Left lung (tissue), 10 donors: Measurements from ENCODE around the gene INF2. TPM values are rescaled to one million over a fixed set of nuclear protein-coding genes. Genes with fewer than 3 reads are reported as not detected.

Experiments
- ATAC-seq: fragments of 200-7000 bp; cut with Tn5 transposase; one replicate; pipeline ENCODE4 v1.9.1; 2020; ENCODE audit warnings: moderate library complexity
- DNase-seq, 4 donors: peaks; one replicate each; pipeline ENCODE4 v3.0.0-alpha.2; 2013 to 2020
- H3K27ac ChIP-seq, 2 donors: fragments of 200-600 bp; sonication (generic) in 1 of 2; one replicate each; pipeline versions ENCODE4 v1.5.0 to v1.8.0; 2020 to 2021
- H3K27me3 ChIP-seq, 2 donors: fragments of 200-600 bp; sonication (generic) in 1 of 2; one replicate each; pipeline versions ENCODE4 v1.5.0 to v1.8.0; 2020 to 2021
- H3K36me3 ChIP-seq, 2 donors: fragments of 200-600 bp; sonication (generic) in 1 of 2; one replicate each; pipeline versions ENCODE4 v1.5.0 to v1.8.0; 2020 to 2021
- H3K4me1 ChIP-seq, 2 donors: fragments of 200-600 bp; one replicate each; pipeline ENCODE4 v1.8.0; 2021
- H3K4me3 ChIP-seq, 2 donors: fragments of 200-600 bp; sonication (generic) in 1 of 2; one replicate each; pipeline versions ENCODE4 v1.5.0 to v1.8.0; 2020 to 2021; ENCODE audit warnings: mild to moderate bottlenecking in 1 of 2
- H3K9me3 ChIP-seq, 2 donors: fragments of 200-600 bp; sonication (generic) in 1 of 2; one replicate each; pipeline versions ENCODE4 v1.5.0 to v1.8.0; 2020 to 2021
- CTCF ChIP-seq, 2 donors: fragments of 200-600 bp; sonication (generic) in 1 of 2; IDR thresholded peaks; one replicate each; pipeline versions ENCODE4 v1.5.0 to v1.8.0; 2021; ENCODE audit warnings: antibody characterized with exemption in 2 of 2
- intact Hi-C, 2 donors: fragments of 100-400 bp; cut with DNase I; formaldehyde crosslinking; loops; one replicate each; pipeline versions ENCODE4 v1.11.2 to v1.14.2; 2022
- polyA plus RNA-seq, 6 donors: library from polyadenylated mRNA; unstranded; fragments of 120-200 nt; gene quantifications; one replicate each; pipeline ENCODE4 v1.2.1, GENCODE V29; 2013; ENCODE audit not compliant: insufficient read length in 6 of 6
- total RNA-seq, 2 donors: library from RNA; stranded (reverse); fragmentation: NEBNext Ultra II Directional; extraction: Animal tissue kit (Norgen Biotek cat#: 25700); gene quantifications; one replicate each; pipeline ENCODE4 v1.2.1, GENCODE V29; 2021
- donor health status: DM: no; HTN: yes; CAD: no.
- donor health status: DM: no; HTN: no; CAD: no.

The INF2 gene
- total and polyA plus RNA-seq, 8 donors, result 43.5 to 120 (median 57.0) TPM

- Histone ChIP-seq H3K4me1 (peaks cover 44 to 96% of the 10 kb centered on the region in 2 donors), H3K4me3 (no peak overlapping the region), H3K9me3 (no peaks in the 10 kb centered on the region), H3K27ac (peak overlapping the region in 1 of 2 donors; percentile 58), H3K27me3 (peaks cover 0 to 12% of the 10 kb centered on the region in 2 donors), H3K36me3 (peaks cover 0 to 32% of the 10 kb centered on the region in 2 donors)
- intact Hi-C loops, result no loop called here
- ATAC-seq (no peak), DNase-seq (peak in 1 of 4 donors; percentile 65)
- TF ChIP-seq CTCF (IDR thresholded peaks at IDR 0.05), result no peak
Observed at GRCh38 chr14:104694475-104694950, 5.1 kb downstream of the INF2 start.

GRCh38 chr14:104694991-104695659, 5.7 kb downstream of the INF2 start:
- intact Hi-C loops, result no loop called here
- H3K9me3 ChIP-seq, result no peaks in the 10 kb centered on the region
- no peak for ATAC-seq
- H3K27me3 ChIP-seq, result peaks cover 0 to 6% of the 10 kb centered on the region in 2 donors
- DNase-seq, result no peak
- peaks cover 0 to 32% of the 10 kb centered on the region in 2 donors for H3K36me3 ChIP-seq
- H3K27ac ChIP-seq, result peak overlapping the region in 1 of 2 donors; percentile 58
- no peak overlapping the region for H3K4me3 ChIP-seq
- H3K4me1 ChIP-seq, result peaks cover 44 to 91% of the 10 kb centered on the region in 2 donors
- TF ChIP-seq CTCF (IDR thresholded peaks at IDR 0.05), result no peak

DNA sequence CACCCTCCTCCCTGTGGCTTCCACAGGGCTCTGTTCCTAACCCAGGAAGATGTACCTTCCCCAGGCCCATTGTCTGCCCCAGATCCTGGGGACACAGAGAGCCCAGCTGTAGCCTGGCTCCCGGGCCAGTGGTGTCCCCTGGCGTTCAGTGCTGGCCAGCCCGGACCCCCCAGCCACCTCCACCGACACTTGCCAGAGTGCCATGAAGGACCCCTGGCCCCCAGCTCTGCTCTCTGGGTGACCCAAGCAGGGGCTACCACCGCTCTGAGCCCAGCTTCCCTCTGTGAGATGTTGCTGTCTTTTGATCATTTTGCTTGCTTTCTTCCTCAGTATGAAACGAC, 6.2 kb downstream of the INF2 start:
- Histone ChIP-seq H3K27ac (peak overlapping the region in 1 of 2 donors; percentile 58), H3K36me3 (peaks cover 0 to 32% of the 10 kb centered on the region in 2 donors), H3K9me3 (no peaks in the 10 kb centered on the region), H3K27me3 (peaks cover 0 to under 1% of the 10 kb centered on the region in 2 donors), H3K4me1 (peaks cover 41 to 86% of the 10 kb centered on the region in 2 donors), H3K4me3 (no peak overlapping the region)
- DNase-seq, result no peak
- TF ChIP-seq CTCF (IDR thresholded peaks at IDR 0.05), result no peak
- intact Hi-C loops, result no loop called here
- no peak for ATAC-seq

DNA sequence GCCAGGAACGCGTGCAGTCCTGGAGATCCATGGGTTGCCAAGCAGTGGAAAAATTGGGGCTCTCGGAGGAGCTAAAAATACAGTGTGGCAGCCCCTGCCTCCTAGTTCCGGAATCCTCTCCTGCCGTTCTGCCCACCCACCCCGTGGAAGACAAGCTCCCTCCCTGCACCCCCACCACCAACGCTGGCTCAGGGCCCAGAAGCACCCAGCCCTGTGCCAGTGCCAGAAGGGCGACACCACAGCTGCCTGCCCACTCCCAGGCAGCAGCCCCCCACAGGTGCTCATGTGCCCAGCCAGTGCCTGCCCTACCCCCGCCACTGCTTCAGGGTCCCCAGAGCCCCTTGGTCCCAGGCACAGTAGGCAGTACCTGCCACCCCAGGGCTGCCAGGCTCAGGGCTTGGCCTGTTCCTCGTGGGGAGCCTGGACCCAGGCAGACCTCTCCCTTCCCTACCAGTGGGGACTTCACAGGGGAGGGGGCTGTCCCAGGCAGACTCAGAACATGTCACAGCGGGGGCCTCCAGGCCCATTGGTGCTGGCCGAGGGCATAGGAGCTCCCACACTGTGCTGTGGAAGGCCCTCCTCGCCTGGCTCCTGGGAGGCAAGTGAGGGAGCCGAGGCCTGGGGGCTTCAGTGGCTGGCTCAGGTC, 7.4 kb downstream of the INF2 start:
- peak overlapping the region in 1 of 2 donors; percentile 41 for H3K27ac ChIP-seq
- intact Hi-C loops, result no loop called here

More for the DNA sequence above, 7.4 kb downstream of the INF2 start:
- no peak for ATAC-seq
- no peak overlapping the region for H3K4me3 ChIP-seq
- H3K27me3 ChIP-seq, result no peaks in the 10 kb centered on the region
- no peak for DNase-seq
- no peak for TF ChIP-seq CTCF (IDR thresholded peaks at IDR 0.05)
- H3K9me3 ChIP-seq, result no peaks in the 10 kb centered on the region
- peaks cover 34 to 74% of the 10 kb centered on the region in 2 donors for H3K4me1 ChIP-seq
- H3K36me3 ChIP-seq, result peaks cover 0 to 41% of the 10 kb centered on the region in 2 donors
